Measurements from ENCODE around the gene ZNHIT6. TPM values are rescaled to one million over a fixed set of nuclear protein-coding genes. Genes with fewer than 3 reads are reported as not detected.
"Not testable (repeated sequence)": the region's sequence is repeated elsewhere in the genome, so short reads cannot be mapped to it uniquely, and the experiment has no call there.

Gene ZNHIT6
- total RNA-seq, 1 experiment from 2014 or later = 13.4 TPM

- in situ Hi-C loops (cut with HindIII; ENCODE audit: low pct_unique_long_range_greater_than_20kb, low sequenced_read_pairs) = loop anchor here (25.0 kb wide), 1 partner anchor 369 kb away; no protein-coding TSS in a partner anchor
- DNase-seq (ENCODE audit: low read depth, low spot score) = peak; percentile 94
These were observed 27.1 kb downstream of the ZNHIT6 start for GRCh38 chr1:85681087-85681486.

DNA sequence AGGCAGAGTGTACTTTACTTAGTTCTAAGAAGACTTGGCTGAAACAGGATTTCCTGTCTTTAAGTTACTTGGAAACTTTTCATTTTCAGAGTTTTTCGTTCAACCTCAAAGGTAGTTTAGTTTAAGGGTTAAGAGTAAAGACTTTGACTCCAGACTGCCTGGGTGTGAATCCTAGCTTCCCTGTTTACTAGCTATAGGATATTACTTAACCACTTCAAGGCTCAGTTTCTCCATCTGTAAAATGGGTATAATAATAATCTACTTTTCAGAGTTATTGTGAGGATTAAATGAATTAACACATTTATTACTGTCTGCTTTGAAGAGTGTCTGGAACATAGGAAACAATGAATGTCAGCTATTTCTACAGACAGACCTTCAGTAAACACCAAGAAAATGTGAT, 30.0 kb downstream of the ZNHIT6 start:
- no peak for DNase-seq (ENCODE audit: low read depth, low spot score)
- in situ Hi-C loops (cut with HindIII; ENCODE audit: low pct_unique_long_range_greater_than_20kb, low sequenced_read_pairs) = loop anchor here (25.0 kb wide), 1 partner anchor 366 kb away; no protein-coding TSS in a partner anchor

- DNase-seq (ENCODE audit: low read depth, low spot score) = no peak
- in situ Hi-C loops (cut with HindIII; ENCODE audit: low pct_unique_long_range_greater_than_20kb, low sequenced_read_pairs) = loop anchor here (25.0 kb wide), 1 partner anchor 365 kb away; no protein-coding TSS in a partner anchor
These were observed 30.6 kb downstream of the ZNHIT6 start for GRCh38 chr1:85677656-85678055.

DNA sequence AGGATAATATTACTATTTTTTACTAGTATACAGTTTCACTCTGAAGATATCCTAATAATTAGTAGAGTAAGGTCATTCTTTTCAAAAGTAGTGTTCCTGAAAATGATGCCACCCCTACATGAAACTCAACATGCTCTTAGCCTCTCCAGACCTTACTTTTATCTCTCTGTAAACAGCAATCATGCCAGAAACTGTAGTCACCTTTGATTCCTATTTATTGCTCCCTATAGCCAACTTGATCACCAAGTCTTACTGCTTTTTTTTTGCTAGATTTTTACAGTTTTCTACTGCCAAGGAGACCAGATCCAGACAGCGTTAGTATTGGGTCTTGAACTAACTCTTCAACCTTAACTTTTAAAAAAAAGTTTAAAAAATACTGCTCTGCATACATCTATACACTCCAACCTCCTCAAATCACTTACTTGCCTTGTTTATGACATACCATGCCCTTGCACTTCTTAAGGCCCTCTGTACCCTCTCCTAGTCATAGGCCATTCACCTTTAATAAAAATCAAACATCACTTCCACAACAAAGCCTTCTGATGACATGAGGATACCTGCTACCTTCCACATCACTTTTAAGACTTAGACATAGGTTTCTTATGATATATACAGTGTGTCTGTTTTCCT, 36.1 kb downstream of the ZNHIT6 start:
- in situ Hi-C loops (cut with HindIII; ENCODE audit: low pct_unique_long_range_greater_than_20kb, low sequenced_read_pairs) = no loop called here
- DNase-seq (ENCODE audit: low read depth, low spot score) = no peak

DNA sequence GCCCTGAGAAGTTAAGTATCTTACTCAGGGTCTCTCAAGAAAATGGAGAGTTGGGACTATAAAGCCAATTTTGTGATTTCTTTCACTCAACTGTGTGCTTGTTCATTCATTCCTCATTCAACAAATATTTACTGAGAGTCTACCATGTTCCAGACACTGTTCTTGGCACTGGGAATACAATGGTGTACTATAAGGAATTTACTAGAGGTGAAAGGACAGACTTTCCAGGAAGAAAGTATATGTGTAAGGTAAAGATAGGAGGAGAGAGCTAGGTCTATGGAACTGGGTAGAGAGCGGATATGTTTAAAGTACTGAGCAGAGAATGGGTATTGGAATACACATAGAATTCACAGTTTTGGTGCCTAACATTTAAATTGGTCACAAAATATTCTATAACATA, 42.3 kb downstream of the ZNHIT6 start:
- in situ Hi-C loops (cut with HindIII; ENCODE audit: low pct_unique_long_range_greater_than_20kb, low sequenced_read_pairs) = no loop called here
- no peak for DNase-seq (ENCODE audit: low read depth, low spot score)

GRCh38 chr1:85663382-85663781, 44.9 kb downstream of the ZNHIT6 start:
- DNase-seq (ENCODE audit: low read depth, low spot score) = no peak
- in situ Hi-C loops (cut with HindIII; ENCODE audit: low pct_unique_long_range_greater_than_20kb, low sequenced_read_pairs) = no loop called here

- no peak for DNase-seq (ENCODE audit: low read depth, low spot score)
These were observed 46.5 kb downstream of the ZNHIT6 start for GRCh38 chr1:85661767-85662166.

GRCh38 chr1:85660541-85660940, 47.7 kb downstream of the ZNHIT6 start:
- no peak for DNase-seq (ENCODE audit: low read depth, low spot score)
- in situ Hi-C loops (cut with HindIII; ENCODE audit: low pct_unique_long_range_greater_than_20kb, low sequenced_read_pairs) = no loop called here

More at GRCh38 chr1:85661767-85662166, 46.5 kb downstream of the ZNHIT6 start:
- in situ Hi-C loops (cut with HindIII; ENCODE audit: low pct_unique_long_range_greater_than_20kb, low sequenced_read_pairs) = no loop called here

DNA sequence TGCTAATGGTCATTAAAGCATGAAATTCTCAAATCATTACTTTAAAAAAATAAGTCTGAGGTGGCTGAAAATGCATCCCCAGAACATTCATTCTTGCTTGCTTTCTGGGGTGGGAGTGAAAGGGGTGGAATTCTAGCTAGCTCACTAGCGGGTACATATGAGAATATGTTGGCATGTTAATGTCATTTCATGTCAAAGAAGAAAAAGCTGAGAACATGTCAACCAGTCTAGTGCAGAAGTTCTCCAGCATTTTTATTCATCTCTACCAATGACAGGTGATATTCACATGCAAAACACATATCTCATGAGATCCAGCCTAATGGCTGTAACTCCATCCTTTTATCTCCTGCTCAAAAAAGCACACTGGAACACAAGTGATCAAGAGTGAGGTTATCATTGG, 49.1 kb downstream of the ZNHIT6 start:
- DNase-seq (ENCODE audit: low read depth, low spot score) = no peak
- in situ Hi-C loops (cut with HindIII; ENCODE audit: low pct_unique_long_range_greater_than_20kb, low sequenced_read_pairs) = no loop called here

GRCh38 chr1:85656948-85657347, 51.3 kb downstream of the ZNHIT6 start:
- DNase-seq (ENCODE audit: low read depth, low spot score) = no peak
- in situ Hi-C loops (cut with HindIII; ENCODE audit: low pct_unique_long_range_greater_than_20kb, low sequenced_read_pairs) = no loop called here

GRCh38 chr1:85656256-85656655, 52.0 kb downstream of the ZNHIT6 start:
- in situ Hi-C loops (cut with HindIII; ENCODE audit: low pct_unique_long_range_greater_than_20kb, low sequenced_read_pairs) = no loop called here
- DNase-seq (ENCODE audit: low read depth, low spot score) = no peak

GRCh38 chr1:85655315-85655714, 52.9 kb downstream of the ZNHIT6 start:
- no peak for DNase-seq (ENCODE audit: low read depth, low spot score)
- in situ Hi-C loops (cut with HindIII; ENCODE audit: low pct_unique_long_range_greater_than_20kb, low sequenced_read_pairs) = no loop called here

DNA sequence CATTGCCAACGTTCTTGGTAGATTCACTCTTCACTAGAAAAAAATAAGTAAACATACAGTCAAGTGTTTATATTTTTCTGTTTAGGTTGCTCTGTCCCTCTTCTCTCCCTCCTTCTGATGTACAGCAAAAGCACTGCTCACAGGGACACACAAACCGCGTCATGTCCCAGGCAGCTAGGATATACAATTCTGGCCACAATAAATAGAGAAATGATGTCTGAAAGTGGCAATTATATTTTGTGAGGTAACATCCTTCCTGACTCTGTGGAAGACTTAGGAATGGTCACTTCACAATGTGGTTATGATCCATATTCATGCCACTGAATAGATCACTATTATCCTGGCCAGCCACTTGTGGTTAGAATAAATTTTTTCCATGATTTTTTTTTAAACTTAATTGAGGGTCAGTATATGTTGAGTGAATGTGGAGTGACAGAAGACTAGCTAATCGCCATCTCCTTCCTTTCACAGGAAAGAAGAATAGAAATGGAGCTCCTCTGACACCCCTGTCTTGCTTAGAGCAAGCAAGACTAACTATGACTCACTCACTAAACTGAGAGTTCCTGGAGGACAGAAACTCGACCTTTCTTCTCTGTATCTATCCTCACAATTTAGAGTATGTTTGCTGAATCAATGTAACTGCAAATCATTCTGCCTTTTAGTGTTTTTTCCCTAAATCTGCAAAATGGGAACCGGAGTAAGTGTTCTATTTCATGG, 54.0 kb downstream of the ZNHIT6 start:
- in situ Hi-C loops (cut with HindIII; ENCODE audit: low pct_unique_long_range_greater_than_20kb, low sequenced_read_pairs) = no loop called here
- no peak for DNase-seq (ENCODE audit: low read depth, low spot score)

GRCh38 chr1:85652327-85652726, 55.9 kb downstream of the ZNHIT6 start:
- DNase-seq (ENCODE audit: low read depth, low spot score) = no peak
- in situ Hi-C loops (cut with HindIII; ENCODE audit: low pct_unique_long_range_greater_than_20kb, low sequenced_read_pairs) = no loop called here

DNA sequence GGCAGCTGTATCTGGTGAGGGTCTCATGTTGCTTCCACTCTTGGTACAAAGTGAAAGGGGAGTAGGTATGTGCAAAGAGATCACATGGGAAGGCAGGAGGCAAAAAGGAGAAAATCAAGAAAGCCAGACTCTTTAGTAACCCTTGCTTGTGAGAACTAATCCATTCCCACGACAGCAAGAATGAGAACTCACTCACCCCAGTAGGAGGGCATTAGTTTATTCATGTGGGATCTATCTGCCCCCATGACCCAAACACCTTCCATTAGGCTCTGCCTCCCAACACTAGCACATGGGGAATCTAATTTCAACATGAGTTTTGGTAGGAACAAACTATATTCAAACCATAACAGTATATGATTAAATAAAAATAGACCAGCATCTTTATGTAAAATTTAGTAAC, 57.6 kb downstream of the ZNHIT6 start:
- in situ Hi-C loops (cut with HindIII; ENCODE audit: low pct_unique_long_range_greater_than_20kb, low sequenced_read_pairs) = no loop called here
- DNase-seq (ENCODE audit: low read depth, low spot score) = no peak

DNA sequence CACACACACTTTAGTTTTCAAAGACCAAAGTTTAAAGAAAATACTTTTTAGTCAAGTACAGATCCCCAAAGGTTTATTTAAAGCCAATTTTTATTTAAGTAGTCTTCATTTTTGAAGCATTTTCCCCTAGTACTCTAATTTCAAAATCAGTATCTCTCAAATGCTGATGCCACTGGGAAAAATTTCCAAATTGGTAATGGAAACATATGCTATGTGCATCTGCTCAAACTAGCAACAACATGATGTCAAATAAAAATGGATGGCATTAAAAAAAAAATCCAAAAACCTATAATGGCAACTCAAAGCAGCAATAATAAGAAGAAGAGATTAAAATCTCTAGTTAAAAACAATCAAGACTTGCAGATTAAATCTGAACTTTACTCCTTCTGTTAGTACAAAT, 58.6 kb downstream of the ZNHIT6 start:
- DNase-seq (ENCODE audit: low read depth, low spot score) = no peak
- in situ Hi-C loops (cut with HindIII; ENCODE audit: low pct_unique_long_range_greater_than_20kb, low sequenced_read_pairs) = no loop called here

- in situ Hi-C loops (cut with HindIII; ENCODE audit: low pct_unique_long_range_greater_than_20kb, low sequenced_read_pairs); DNase-seq (ENCODE audit: low read depth, low spot score): not testable (repeated sequence)
These were observed 66.4 kb downstream of the ZNHIT6 start for GRCh38 chr1:85641598-85642556.

GRCh38 chr1:85639920-85640319, 68.3 kb downstream of the ZNHIT6 start:
- DNase-seq (ENCODE audit: low read depth, low spot score); in situ Hi-C loops (cut with HindIII; ENCODE audit: low pct_unique_long_range_greater_than_20kb, low sequenced_read_pairs): not testable (repeated sequence)

Data from SK-MEL-5 (cell line).